Measurements from ENCODE around the gene ZC3H12C.

- TF ChIP-seq CTCF (conservative IDR thresholded peaks at IDR 0.05 in 1 of 2, IDR thresholded peaks at IDR 0.05 in 1 of 2; ENCODE audit: extremely low read depth in 1 of 2, insufficient read depth in 1 of 2, low read depth in 1 of 2, low read length in 2 of 2), result no peak
- TF ChIP-seq EZH2 (IDR thresholded peaks at IDR 0.05; ENCODE audit: borderline replicate concordance, low read length), result no peak
Observed at GRCh38 chr11:110062247-110062646, 30.9 kb upstream of the ZC3H12C start.

All from mammary epithelial cell (primary cell).